ENCODE measurements around the gene GSN.

DNA sequence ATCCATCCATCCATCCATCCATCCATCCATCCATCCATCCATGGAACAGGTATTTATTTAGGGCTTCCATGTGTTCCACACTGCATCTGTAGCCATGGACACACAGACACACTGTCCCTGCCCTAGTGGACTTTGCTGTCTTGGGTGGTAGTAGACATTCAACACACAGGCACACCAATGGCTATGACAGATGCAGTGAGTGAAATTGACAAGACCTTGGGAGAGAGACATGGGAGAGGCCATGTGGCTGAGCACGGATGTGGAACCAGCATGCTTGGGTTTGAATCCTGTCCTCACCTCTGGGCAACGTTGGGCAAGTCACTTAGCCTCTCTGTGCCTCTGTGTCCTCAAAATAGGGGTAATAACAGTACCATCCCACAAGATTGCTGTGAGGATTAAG lies 56.8 kb downstream of the GSN start:
- no peak for TF ChIP-seq POLR2AphosphoS5 (IDR thresholded peaks at IDR 0.05)
- TF ChIP-seq POLR2A (IDR thresholded peaks at IDR 0.05), result no peak
- TF ChIP-seq, protein P1, sequence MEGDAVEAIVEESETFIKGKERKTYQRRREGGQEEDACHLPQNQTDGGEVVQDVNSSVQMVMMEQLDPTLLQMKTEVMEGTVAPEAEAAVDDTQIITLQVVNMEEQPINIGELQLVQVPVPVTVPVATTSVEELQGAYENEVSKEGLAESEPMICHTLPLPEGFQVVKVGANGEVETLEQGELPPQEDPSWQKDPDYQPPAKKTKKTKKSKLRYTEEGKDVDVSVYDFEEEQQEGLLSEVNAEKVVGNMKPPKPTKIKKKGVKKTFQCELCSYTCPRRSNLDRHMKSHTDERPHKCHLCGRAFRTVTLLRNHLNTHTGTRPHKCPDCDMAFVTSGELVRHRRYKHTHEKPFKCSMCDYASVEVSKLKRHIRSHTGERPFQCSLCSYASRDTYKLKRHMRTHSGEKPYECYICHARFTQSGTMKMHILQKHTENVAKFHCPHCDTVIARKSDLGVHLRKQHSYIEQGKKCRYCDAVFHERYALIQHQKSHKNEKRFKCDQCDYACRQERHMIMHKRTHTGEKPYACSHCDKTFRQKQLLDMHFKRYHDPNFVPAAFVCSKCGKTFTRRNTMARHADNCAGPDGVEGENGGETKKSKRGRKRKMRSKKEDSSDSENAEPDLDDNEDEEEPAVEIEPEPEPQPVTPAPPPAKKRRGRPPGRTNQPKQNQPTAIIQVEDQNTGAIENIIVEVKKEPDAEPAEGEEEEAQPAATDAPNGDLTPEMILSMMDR (IDR thresholded peaks at IDR 0.05), result no peak

All from breast epithelium (tissue), 3 donors.